HG02588 (cell line): ENCODE measurements around the gene ASCL1.

Experiments
- ATAC-seq: cut with Tn5 transposase; IDR thresholded peaks from one replicate; pipeline ENCODE4 v1.9.1; 2021; ENCODE audit warnings: mild to moderate bottlenecking, moderate library complexity; ENCODE audit not compliant: unreplicated experiment

Gene ASCL1

DNA sequence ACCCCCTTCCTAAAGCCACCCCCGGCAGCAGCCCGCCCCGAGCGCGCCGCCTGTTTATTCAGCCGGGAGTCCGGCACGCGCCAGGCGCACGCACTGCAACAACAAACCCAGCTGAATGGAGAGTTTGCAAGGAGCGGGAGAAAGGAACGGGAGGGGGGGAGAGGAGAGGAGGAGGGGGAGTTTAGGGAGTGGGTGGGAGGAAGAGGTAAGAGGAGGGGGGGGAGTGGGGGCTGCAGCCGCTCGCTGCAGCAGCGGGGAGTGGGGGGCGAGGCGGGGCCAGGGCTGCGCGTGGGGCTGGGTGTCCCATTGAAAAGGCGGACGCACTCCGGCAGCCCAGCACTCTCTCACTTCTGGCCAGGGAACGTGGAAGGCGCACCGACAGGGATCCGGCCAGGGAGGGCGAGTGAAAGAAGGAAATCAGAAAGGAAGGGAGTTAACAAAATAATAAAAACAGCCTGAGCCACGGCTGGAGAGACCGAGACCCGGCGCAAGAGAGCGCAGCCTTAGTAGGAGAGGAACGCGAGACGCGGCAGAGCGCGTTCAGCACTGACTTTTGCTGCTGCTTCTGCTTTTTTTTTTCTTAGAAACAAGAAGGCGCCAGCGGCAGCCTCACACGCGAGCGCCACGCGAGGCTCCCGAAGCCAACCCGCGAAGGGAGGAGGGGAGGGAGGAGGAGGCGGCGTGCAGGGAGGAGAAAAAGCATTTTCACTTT lies at the start of gene ASCL1:
TSS of gene ASCL1 (plus strand) at position 336 of the 712 bp plus-strand sequence. CDS start 571 bp downstream, outside the sequence.
- peak; percentile 32 for ATAC-seq

- no peak for ATAC-seq
Measured at GRCh38 chr12:102907918-102908317, 49.6 kb upstream of the ASCL1 start.

DNA sequence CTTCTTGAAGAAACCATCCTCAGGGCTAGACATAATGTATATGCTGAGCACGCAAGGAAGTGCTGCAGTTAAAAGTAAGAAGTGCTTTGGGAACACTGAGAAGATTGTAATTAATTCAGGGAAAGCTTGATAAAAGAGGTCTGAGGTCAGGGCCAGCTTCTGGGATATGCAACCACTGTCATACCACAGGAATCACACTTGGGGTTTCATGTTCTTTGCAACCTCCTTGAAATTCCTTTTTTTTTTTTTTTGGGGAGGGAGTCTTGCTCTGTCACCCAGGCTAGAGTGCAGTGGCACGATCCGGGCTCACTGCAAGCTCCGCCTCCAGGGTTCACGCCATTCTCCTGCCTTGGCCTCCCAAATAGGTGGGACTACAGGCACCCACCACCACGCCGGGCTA lies 47.3 kb upstream of the ASCL1 start:
- ATAC-seq = no peak

DNA sequence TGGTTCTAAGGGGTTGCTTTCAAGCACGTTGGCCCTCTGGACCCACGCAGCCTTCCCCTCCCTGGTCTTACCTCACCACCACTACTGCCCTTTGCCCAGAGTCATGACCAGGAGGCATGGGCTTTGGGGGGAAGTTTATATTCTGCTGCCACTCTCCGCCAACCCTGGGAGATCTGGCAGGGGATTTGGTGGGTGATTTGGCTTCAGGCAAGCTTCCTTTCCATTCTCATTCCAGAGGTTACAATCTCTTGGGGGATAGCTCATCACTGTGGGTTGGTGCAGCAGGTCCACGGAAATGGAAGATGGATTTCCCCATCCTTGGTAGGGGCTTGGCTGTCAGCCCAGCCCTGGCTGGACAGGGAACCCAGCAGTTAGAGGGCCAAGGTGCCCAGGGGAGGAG lies 46.7 kb upstream of the ASCL1 start:
- ATAC-seq = no peak

- ATAC-seq = no peak
Measured at GRCh38 chr12:102911320-102911719, 46.2 kb upstream of the ASCL1 start.

GRCh38 chr12:102912258-102912657 lies 45.2 kb upstream of the ASCL1 start:
- no peak for ATAC-seq

DNA sequence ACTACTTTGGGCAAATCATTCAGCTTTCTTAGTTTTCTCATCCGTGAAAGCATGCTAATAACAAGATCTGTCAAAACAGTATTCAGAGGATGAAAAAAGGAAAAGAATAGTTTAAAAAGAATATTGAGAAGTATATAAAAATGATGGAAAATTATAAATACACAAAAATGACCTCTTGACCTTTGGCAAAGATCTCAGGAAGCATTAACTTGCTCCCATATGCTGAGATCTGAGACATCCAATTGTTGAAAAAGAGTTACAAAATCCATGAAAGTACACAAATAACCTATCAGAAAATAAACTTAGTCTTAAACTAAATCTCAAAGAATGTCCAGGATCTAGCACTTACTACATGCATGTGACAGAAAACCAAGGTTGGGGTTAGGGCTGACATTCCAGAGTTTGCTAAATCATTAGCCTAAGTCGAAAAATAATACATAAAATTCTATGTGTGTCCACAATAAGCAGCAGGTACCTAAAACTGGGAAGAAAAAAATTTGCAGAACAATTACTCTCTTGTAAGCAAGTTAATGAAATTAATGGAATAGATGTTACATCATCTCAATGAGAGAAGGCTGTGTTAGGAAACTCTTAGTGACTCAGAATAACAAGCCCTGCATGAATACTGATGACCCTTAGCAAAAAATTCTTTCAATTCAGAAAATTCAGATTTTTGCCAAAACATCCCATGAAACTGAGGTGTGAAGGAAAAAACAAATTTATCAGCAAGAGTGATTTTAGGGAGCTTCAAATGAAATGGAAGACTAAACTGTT lies 43.8 kb upstream of the ASCL1 start:
- ATAC-seq = no peak

DNA sequence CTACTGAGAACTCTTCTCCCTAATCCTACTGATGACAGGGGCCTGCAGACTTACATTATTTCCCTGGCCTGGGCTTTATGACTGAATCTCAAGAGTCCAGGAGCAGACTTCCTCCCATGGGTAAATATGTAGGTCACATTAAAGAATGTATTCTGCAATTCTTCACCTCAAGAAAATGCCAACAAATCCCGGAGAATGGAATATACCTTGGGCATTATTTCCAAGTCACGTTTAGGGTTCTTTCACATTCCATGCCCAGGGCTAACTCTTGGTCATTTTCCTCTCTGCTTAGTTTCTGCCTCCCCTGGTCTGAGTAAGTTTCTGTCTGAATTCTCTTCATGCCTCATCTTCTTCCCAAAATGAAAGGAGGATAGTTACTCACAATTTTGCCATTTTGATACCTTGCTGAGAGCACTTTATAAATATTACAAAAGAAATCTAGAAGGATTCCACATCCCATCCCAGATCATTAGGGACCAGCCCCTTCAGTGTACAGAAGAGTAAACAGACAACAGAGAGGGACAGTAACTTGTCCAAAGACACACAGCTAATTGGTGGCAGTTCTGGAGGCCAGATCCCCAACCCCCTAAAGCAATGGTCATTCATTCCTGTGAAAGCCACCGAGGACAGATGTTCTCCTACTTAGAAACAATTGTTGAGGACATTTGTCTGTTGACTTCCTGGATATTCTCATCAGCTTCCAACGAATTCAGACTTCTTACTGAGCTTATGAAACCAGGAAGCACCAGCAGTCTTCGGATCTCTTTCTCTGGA lies 41.0 kb upstream of the ASCL1 start:
- ATAC-seq = no peak

DNA sequence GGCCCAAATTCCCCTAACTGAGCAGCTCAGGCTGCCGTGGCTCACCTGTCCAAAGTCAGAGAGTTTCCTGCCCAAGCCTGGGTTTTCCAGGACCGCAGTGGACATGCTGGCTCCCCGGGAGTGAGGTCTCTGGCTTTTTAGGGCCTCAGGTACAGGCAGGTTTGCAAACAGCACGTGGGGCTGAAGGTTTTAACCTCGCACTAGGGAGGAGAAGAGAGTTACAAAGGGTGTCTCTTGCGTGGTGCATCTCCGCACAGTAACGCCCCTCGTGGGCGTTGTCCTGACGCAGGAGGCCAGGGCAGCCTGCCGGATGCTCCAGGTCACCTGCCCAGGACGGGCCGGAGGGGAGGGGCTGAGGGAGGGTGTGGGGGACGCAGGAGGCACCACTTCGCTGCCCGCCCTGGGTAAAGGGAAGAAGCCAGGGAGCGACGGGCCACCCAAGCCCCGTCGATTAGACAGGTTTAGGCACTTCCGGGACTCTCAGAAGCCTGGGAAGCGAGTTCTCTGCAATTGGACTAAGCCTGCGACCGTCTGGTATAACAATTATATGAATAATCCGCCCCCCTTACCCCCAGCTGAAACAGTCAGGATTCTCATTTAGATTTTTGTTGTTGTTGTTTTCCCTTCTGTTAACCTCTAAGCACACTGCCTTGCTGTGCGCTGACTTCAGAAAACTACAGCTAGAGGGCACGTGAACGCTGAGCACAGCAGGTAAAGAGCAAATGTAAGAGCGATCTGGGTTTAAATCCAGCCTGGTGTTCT lies 40.3 kb upstream of the ASCL1 start, which contains the start of gene PAH:
TSS of gene PAH (minus strand) at position 219 of the 762 bp plus-strand sequence. CDS start at position 105, 114 bp downstream.
- peak; percentile 73 for ATAC-seq

DNA sequence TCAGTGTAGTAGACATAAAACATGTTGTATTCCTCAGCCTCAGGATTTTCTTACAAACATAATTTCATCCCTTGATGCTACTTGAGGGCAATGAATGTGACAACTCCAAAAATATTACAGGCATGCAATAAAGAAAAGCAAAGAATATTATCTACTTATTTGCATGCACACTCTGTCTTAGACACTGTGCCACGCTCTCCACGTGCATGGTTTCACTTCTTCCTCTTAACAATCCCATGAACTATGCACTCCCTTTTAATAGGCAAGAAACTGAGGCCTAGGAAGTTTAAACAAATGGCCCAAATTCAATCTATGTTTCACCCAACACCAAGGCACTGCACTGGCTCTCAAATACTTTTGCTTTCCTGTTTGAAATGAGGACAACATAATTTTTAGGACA lies 38.6 kb upstream of the ASCL1 start:
- no peak for ATAC-seq

- no peak for ATAC-seq
Measured at GRCh38 chr12:102920271-102920670, 37.2 kb upstream of the ASCL1 start.

GRCh38 chr12:102921240-102921639 lies 36.2 kb upstream of the ASCL1 start:
- no peak for ATAC-seq

DNA sequence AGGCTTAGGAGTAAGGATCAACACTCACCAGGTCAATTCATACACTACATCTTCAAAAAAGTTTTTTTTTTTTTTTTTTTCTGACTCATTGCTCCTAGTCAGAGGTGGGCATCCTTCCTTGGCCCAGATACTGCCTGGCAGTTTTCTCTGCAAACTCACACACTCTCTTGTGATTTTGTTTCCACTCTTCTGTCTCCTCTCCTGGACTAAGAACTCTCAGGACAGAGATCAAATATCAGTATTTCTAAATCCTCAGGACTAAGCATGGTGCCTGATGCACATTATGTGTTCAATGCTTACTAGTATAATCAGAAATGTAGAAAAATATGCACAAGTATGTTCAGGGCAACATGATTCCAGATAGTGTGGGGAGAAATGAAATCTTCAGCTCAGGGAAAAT lies 30.3 kb upstream of the ASCL1 start:
- no peak for ATAC-seq

DNA sequence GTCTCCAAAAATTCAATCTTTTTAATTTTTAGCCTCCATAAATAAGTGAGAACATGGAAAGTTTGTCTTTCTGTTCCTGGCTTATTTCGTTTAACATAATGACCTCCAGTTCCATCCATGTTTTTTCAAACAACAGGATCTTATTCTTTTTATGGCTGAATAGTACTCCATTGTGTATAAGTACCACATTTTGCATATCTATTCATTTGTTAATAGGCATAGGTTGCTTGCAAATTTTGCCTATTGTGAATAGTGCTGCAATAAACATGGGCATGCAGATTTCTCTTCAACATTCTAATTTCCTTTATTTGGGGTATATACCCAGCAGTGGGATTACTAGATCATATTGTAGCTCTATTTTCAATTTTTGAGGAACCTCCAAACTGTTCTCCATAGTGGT lies 24.3 kb upstream of the ASCL1 start:
- no peak for ATAC-seq

- ATAC-seq = no peak
Measured at GRCh38 chr12:102939059-102939458, 18.4 kb upstream of the ASCL1 start.

DNA sequence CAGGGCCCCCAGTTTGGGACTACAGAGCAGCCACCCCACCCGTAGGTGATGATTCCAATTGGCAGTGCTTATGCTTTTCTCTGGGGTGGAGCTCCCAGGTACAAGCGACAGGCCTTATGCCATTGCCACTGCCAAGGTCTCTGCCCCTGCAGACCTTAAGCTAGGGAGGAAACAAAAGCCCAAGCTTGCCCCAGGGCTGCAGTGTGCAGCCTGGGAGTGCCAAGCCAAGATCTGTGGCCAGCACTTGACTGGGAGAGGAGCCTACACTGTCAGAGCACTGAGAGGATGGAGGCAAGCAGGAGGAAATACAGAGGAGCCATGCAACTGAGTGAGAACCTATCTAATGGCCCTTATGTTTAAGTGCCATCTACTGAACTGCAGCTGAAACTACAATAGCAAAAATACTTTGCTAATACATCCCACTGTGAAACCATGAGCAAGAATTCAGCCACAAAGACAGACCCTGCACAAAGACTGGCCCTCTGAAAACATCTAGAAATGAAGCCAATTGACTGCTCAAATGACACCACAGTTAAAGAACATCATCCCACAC lies 17.7 kb upstream of the ASCL1 start:
- no peak for ATAC-seq

- ATAC-seq = no peak
Measured at GRCh38 chr12:102946042-102946441, 11.4 kb upstream of the ASCL1 start.

DNA sequence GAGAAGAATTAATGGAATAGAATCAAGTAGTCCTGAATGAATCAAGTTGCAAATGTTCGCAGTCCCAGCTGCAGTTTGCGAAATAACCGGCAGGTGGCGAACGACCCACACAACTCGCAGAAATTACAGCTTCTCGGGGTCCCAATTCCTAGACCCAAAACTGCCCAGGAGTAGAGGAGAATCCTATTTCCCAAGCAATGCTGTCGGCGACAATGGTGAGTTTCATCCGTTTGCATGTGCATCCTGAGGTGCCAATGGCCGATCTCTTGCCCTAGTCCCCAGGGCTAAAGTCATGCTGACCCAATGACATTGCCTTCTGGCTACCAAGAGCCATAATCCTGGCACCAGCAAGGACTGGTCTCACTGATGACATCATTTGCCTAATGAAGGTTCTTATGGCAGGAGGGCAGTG lies 8.5 kb upstream of the ASCL1 start:
- ATAC-seq = no peak

DNA sequence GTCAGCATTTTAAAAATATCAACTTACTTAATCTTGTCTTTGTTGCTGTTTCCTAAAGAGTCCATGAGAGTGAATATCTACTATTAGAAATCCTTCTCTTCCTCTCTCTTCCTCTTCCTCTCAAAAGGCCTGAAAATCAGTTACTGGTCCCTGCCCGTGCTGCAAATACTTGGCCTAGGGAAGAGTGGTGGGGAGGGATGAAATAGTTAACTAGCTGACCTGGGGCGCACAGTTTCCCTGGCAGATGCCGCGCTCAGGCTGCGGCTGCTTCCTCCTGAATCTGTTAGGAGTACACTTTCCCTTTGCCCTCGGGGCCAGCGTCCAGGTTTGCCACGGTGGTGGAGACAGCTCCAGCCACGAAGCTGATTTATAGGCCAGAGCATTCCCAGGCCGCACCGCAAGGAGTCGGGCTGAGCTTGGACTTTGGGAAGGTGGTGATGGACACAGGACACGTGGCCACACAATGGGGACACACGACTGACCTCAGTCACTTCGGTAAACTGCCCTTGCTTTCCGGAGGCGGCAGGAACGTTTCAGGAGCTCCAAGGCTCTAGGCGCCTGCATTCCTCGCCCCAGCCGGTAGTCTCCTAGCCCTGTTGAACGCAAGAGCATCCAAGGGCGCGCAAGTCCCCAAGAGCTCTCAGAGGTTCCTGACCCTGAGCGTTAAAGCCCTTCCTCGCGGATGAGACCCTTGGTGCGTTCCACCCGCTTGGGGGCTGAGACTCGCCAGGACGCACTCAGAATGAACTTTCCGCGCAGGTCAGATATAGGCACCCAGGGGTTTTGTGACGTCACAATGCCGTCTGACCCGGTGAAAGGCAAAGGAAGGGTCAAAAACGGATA lies 7.1 kb upstream of the ASCL1 start:
- no peak for ATAC-seq
